ENCODE data around the gene OR14C36. TPM values are rescaled to one million over a fixed set of nuclear protein-coding genes. Genes with fewer than 3 reads are reported as not detected.

OR14C36 gene
- total RNA-seq, 1 experiment from 2014 or later: not detected

GRCh38 chr1:248316796-248317195 lies 31.8 kb upstream of the OR14C36 start:
- H3K4me2 ChIP-seq (ENCODE audit: insufficient read depth, insufficient read length, low read length): no peak overlapping the region
- H4K91ac ChIP-seq (ENCODE audit: insufficient read length, low read depth, low read length): no peak overlapping the region
- no peaks in the 10 kb centered on the region for H3K79me2 ChIP-seq (ENCODE audit: insufficient read depth, low read length)
- no peak overlapping the region for H3K23ac ChIP-seq (ENCODE audit: insufficient read length, low read depth, low read length)
- DNase-seq: no peak
- H3T11ph ChIP-seq (ENCODE audit: low read length): no peak overlapping the region
- no peak overlapping the region for H2AFZ ChIP-seq (ENCODE audit: low read length)
- peaks cover 31% of the 10 kb centered on the region for H3K9me3 ChIP-seq (ENCODE audit: control insufficient read depth, low read depth, low read length)
- H2AK5ac ChIP-seq (ENCODE audit: insufficient read length, low read length): no peak overlapping the region
- no peaks in the 10 kb centered on the region for H3K4me1 Mint-ChIP-seq
- WGBS (ENCODE audit: extremely low coverage, insufficient read length, low lambda C conversion rate): no CpG with 5 or more reads among the region's 11 CpGs
- H2BK120ac ChIP-seq (ENCODE audit: low read depth, low read length, poor library complexity, severe bottlenecking): no peak overlapping the region
- no peak overlapping the region for H3K27ac ChIP-seq (ENCODE audit: insufficient read length, low read depth, low read length)
- H4K20me1 ChIP-seq (ENCODE audit: control insufficient read depth, insufficient read depth, insufficient read length): no peaks in the 10 kb centered on the region
- H4K5ac ChIP-seq (ENCODE audit: insufficient read length, low read depth, low read length): no peak overlapping the region
- H3K4ac ChIP-seq (ENCODE audit: low read depth, low read length): no peak overlapping the region
- H3K9me3 Mint-ChIP-seq: peaks cover 96 to 98% of the 10 kb centered on the region in 2 experiments
- no peak overlapping the region for H3K9ac ChIP-seq (ENCODE audit: extremely low read depth, insufficient read length, low read length)
- no peak for TF ChIP-seq CTCF (conservative IDR thresholded peaks at IDR 0.05)
- H4K8ac ChIP-seq (replicated peaks; ENCODE audit: insufficient read length, low read depth, low read length): no peak overlapping the region
- no peak overlapping the region for H3K56ac ChIP-seq (ENCODE audit: insufficient read length, low read depth, low read length)
- no peaks in the 10 kb centered on the region for H3K79me1 ChIP-seq (ENCODE audit: insufficient read depth, low read depth, low read length, poor library complexity, severe bottlenecking)
- no peak overlapping the region for H2BK20ac ChIP-seq (ENCODE audit: low read depth, low read length, poor library complexity, severe bottlenecking)
- no peaks in the 10 kb centered on the region for H3K23me2 ChIP-seq (ENCODE audit: insufficient read length, low read depth, low read length, poor library complexity, severe bottlenecking)
- no peak overlapping the region for H2BK5ac ChIP-seq (ENCODE audit: insufficient read length, low read length)
- H3K14ac ChIP-seq (ENCODE audit: insufficient read depth, low read length): no peak overlapping the region
- H3K4me3 Mint-ChIP-seq: no peak overlapping the region
- H3K27ac Mint-ChIP-seq: no peak overlapping the region
- peaks cover 10 to 58% (median 16%) of the 10 kb centered on the region in 3 experiments; a peak in 6 of 7 replicates for H3K36me3 Mint-ChIP-seq (ENCODE audit: insufficient read depth in 1 of 3, low read depth in 3 of 3)
- H3K27me3 Mint-ChIP-seq (ENCODE audit: low read depth): no peaks in the 10 kb centered on the region; the same call in 1 of the 2 replicates
- no peak overlapping the region for H3K18ac ChIP-seq (ENCODE audit: insufficient read length, low read depth, low read length)
- no peak overlapping the region for H2BK15ac ChIP-seq (ENCODE audit: low read depth, low read length)
- H3K27me3 ChIP-seq (ENCODE audit: insufficient read depth, low read length): no peaks in the 10 kb centered on the region
- H2BK12ac ChIP-seq (ENCODE audit: insufficient read length, low read depth, low read length): no peak overlapping the region
- no peaks in the 10 kb centered on the region for H3K4me1 ChIP-seq (ENCODE audit: insufficient read depth, low read length)
